Inflammatory macrophage (primary cell): ENCODE results near the gene DECR2.
"Not testable (repeated sequence)": the region's sequence is repeated elsewhere in the genome, so short reads cannot be mapped to it uniquely, and the experiment has no call there.

ENCODE experiments used
- DNase-seq, 2 donors: peaks; one replicate each; pipeline ENCODE4 v3.0.0-alpha.2; 2020 to 2022

The DECR2 gene

GRCh38 chr16:379961-380761 lies 21.5 kb upstream of the DECR2 start:
- DNase-seq = no peak

- peak in 1 of 2 donors; percentile 11 for DNase-seq
These were observed 21.0 kb upstream of the DECR2 start for GRCh38 chr16:380762-381011.

DNA sequence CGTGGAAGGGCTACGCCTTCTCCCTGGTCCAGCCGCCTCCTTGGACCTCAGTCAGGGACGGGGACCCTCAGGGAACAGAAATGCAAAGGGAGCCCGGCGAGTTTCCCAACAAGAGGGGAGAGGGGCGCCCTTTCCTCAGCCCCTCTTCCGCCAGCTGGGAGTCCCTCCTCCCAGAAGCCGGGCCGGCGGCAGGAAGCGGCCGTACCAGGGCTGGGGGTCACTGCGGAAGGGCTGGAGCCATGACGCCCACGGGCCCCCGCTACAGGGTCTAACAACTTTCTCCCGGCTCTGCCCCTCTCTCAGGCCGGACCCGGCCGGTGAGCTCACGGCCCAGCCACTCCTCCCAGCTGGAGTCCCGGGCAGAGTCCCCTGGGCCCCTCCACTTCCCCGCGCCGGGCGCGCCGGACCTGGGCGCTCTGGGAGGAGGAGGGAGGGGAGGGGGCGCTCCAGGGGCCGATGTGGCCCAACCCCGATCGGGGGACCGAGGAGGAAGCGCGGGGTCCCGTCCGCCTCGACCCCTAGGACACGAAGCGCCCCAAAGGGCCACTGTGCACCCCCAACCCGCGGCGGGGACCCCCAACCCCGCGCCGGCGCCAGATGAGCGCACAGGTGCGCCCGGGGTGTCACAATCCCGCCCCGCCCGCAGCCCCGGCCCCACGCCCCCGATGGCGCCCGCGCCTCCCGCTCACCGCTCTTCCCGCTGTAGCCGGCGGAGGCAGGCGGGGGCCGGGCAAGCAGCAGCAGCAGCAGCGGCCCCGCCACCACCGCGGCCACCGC lies 20.5 kb upstream of the DECR2 start:
- peak; percentile 11 to 14 for DNase-seq

DNA sequence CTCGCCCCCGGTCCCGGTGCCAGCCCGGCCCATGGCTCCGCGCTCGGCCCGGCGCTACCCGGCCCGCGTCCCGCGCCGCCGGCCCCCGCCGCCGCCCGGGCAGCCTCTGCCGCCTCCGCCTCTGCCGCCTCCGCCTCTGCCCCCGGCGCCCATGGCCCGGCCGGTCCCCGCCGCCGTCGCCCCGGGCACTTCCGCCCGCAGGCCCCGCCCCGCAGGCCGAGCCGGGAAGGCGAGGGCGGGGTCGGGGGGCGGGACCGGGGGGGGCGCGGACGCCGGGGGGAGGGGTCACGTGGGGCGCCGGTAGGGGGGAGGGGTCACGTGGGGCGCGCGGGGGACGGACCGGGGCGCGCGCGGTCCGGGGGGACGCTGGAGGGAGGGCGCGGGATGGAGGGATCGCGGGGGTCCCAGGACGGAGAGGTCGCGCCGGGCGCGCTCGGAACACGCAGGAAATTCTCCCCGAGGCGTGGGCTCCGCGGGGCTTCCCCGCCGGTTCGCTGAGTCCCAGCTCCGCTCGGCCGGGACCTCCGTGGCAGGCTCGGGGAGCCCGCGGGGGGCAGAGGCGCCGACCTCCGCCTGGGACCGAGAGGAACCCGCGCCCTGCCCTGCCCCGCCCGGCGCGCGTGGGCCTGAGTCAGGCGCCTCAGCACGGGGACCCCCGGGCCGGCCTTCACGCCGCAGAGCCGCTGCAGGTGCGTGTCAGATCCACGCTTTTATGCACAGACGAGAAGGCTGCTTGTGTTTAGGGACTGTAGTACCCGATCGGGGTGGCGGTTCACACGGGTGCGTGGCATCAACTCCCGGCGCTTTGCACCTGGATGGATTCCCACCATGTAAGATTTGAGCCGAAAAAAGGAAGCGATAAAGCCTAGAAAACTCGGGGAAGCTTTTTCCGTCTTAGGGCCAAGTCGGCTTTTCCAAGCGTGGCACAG lies 19.6 kb upstream of the DECR2 start, which contains the start of gene PGAP6:
PGAP6 (minus strand) TSS at position 190 of the 929 bp plus-strand sequence; CDS start at position 33, 157 bp downstream.
- DNase-seq = peak; percentile 67 to 81

GRCh38 chr16:383326-384051 lies 18.2 kb upstream of the DECR2 start:
- peak in 1 of 2 donors; percentile 22 for DNase-seq

DNA sequence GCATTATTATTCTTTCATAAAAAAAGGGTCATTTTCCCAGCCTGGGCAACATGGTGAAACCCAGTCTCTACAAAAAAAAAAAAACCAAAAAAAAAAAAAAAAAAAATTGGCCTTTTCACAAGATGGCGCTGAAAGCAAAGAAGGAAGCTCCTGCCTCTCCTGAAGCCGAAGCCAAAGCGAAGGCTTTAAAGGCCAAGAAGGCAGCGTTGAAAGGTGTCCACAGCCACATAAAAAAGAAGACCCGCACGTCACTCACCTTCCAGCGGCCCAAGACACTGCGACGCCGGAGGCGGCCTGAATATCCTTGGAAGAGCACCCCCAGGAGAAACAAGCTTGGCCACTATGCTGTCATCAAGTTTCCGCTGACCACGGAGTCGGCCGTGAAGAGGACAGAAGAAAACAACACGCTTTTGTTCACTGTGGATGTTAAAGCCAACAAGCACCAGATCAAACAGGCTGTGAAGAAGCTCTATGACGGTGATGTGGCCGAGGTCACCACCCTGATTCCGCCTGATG lies 15.0 kb upstream of the DECR2 start:
- DNase-seq = peak in 1 of 2 donors; percentile 12

- DNase-seq = not testable (repeated sequence)
These were observed 13.7 kb upstream of the DECR2 start for GRCh38 chr16:387761-388666.

DNA sequence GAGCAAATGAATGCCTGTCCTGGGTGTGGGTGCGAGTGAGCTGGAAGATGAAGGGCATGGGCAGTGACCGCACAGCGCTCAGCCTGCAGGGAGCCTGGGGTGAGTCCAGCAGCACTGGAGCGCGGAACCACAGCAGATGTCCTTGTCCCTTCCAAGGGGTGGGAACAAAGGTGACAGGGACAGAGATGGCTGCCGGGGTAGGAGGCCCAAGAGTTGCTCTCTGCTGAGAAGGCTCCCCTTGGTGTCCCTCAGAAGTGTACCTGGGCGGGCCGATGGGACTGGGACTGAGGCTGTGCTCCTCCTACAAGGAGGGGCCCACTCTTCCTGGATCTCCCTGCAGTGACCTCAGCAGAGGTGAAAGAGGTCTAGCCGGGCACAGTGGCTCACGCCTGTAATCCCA lies 12.3 kb upstream of the DECR2 start:
- no peak for DNase-seq

GRCh38 chr16:391885-392335 lies 9.8 kb upstream of the DECR2 start:
- peak; percentile 55 to 57 for DNase-seq

DNA sequence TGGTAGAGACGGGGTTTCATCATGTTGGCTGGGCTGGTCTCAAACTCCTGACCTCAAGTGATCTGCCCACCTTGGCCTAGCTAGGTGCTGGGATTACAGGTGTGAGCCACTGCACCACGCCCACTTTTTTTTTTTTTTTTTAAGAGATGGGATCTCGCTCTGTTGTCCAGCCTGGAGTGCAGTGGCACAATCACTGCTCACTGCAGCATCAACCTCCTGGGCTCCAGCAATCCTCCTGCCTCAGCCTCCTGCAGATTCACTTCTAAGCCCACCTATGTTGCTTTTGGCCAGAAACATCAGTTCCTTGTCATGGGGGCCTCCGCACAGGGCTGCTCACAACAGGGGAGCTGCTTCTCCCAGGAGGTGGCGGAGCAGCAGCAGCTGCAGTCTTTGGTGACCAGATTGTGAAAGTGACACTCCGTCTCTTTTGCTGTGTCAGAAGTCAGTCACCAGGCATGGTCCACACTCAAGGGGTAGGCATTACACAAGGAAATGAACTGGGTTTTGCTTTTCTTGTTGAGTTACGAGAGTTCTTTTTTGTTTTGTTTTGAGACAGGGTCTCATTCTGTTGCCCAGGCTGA lies 9.1 kb upstream of the DECR2 start:
- peak; percentile 65 to 86 for DNase-seq

DNA sequence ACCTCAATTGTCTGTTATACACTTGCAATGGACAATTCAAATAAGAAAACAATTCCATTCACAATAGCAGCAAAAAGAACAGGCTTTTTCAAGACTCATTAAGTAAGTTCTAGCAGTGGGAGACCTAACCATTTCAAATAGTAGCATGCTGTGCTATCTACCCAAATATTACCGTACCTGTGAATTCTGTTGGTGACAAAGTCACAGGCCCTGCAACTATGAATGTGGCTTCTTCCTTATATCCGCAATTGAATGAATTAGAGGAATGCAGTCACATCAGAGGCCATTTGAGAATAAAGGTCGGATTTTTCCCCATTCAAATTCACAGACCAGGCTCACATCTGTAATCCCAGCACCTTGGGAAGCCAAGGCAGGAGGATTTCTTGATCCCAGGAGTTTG lies 5.5 kb upstream of the DECR2 start:
- no peak for DNase-seq

DNA sequence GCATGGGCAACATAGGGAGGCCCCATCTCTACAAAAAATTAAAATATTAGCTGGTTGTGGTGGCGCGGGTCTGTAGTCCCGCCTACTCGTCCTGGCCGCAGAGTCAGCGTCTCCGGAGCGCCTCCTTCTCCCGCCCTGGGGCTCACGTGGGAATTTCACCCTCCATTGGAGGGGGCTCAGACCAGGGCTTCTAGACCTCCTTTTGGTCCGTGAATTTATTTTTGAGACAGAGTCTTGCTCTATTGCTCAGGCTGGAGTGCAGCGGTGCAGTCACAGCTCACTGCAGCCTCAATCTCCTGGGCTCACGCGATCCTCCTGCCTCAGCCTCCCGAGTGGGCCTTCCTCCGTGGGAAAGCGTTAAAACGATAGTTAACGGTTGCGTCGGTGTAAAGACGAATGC lies 5.1 kb upstream of the DECR2 start:
- peak; percentile 15 to 41 for DNase-seq

DNA sequence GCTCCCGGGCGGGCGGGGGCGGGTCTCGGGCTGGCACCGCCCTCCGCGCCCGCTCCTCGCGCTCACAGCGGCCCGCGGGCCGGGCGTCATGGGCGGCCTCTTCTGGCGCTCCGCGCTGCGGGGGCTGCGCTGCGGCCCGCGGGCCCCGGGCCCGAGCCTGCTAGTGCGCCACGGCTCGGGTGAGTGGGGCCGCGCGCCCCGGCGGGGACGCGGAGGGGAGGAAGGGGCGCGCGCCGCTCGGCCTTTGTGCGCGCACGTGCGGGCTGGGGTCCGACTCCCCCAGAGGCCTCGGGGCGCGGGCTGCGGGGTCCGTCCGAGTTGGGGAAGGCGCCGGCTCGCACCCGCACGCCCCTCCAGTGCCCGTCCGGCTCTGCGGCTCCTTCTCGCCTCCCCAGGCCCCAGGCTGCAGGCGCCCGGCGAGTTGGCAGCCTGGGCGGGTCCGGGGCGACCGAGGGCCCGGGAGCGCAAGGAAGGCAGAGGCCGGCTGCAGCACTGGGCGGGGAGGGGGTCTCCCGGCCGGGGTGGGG lies 4.5 kb upstream of the DECR2 start, which contains the start of gene NME4:
NME4 (plus strand) TSS at position 65 of the 527 bp plus-strand sequence; CDS start at position 89, 24 bp downstream.
- DNase-seq = peak in 1 of 2 donors; percentile 33

DNA sequence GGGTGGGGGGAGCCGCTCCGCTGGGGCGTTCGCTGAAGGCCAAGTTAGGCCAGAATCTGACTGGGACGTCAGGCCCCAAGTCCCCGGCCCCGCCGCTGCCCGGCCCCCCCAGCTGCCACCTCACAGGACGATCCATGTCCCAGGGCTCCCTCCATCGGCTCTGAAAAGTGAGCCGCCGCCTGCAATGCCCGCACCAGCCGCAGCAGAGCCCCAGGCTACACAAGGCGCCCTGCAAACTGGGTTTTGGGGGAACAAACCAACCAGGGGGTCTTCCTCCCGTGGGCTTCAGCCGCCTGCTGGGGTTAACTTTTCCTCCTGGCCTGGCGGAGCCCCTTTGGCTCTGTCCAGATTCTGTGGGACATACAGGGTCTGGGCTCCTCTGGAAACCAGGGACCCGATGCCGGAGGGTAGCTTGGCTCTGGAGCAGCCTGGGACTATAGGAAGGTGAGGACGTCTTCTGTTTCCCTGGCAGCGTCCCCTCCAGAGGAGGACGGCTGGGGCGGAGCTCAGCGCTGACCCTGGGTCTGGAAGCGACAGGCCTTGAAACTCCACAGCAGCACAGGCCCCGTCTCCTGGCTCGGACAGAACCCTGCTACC lies 3.9 kb upstream of the DECR2 start:
- DNase-seq = peak; percentile 22 to 48

DNA sequence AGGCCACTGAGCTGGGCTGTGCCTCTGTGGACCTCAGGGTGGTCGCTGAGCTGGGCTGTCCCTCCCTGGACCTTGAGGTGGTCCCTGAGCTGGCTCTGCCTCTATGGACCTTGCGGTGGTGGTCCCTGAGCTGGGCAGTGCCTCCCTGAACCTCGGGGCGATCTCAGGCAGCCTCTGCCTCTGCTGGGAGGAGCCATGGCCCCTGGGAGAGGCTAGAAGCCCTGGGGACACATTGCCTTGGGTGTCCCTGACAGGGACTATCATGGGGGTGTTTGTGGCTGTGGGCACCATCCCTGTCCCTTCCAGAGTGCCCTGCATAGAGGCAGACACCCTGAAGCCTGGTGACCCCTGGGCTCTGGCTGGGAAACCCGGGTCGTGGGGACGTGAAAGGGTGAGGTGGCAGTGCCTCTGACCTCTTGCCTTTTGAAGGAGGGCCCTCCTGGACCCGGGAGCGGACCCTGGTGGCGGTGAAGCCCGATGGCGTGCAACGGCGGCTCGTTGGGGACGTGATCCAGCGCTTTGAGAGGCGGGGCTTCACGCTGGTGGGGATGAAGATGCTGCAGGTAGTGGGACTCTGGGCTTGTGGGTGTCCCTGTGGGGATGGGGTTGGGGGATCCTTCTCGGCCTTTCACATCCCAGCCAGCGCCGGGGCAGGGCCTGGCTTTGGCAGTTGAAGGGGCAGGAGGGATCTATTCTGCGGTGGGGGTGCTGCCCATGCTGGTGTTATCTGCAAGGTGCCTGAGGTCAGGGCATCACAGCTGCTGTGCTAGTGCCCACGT lies 2.9 kb upstream of the DECR2 start:
- no peak for DNase-seq

- DNase-seq = no peak
These were observed 2.2 kb upstream of the DECR2 start for GRCh38 chr16:399340-400019.

GRCh38 chr16:400061-400591 lies 1.6 kb upstream of the DECR2 start:
- DNase-seq = no peak

- no peak for DNase-seq
These were observed 3.3 kb downstream of the DECR2 start for GRCh38 chr16:404971-405486.
